Retinal pigment epithelial cell (primary cell): ENCODE measurements around the gene MKNK1.
A peak's percentile ranks its signal among the peaks of the same experiment; 100 is the strongest.

ENCODE experiments used
- DNase-seq: peaks from one replicate; pipeline ENCODE4 v3.0.0-alpha.2; 2010; ENCODE audit warnings: low read depth
- H3K4me3 ChIP-seq: 2 replicates; pipeline ENCODE4 v1.5.1; 2011; ENCODE audit warnings: mild to moderate bottlenecking, low read length, control low read depth, moderate library complexity
- TF ChIP-seq, protein P1 (sequence below): conservative IDR thresholded peaks from 2 replicates; pipeline ENCODE4 v1.5.1; 2011; ENCODE audit warnings: low read depth, low read length, control low read depth, inconsistent platforms

MKNK1 gene

DNA sequence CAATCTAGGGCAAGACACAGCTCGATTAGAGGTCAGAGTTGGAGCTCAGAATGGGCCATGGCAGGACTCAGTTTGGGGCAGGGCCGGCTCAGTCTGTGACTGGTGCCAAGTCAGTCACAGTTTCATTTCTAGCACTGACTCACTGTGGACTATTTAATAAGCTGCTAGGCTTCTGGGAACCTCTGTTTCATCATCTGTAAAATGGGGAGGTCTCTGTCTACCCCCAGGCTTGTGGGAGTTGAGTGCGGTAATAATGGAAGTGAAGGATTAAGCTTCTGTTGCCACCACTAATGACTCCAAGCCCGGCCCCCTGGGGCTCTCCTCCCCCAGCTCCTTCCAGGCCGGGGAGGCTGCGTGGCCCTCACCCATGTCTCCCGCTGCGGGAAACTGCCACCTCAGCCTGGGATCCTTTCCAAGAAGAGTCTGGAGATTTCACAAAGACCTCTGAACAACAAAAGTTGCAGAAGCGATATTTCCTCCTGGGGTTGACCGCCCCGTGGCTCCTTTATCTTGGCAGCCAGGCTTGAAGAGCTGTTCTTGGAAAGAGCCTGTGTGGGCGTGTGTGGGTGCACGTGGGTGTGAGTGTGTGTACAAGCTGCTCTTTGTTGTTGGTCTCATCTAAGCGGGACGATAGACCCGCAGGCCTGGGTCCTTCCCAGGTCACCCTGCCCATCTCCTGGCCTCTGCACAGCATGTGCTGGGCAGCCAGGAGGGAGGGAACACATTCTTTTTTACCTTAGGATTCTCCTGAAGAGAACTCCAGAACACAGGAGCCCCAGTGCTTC, 81.7 kb downstream of the MKNK1 start:
- TF ChIP-seq, protein P1, sequence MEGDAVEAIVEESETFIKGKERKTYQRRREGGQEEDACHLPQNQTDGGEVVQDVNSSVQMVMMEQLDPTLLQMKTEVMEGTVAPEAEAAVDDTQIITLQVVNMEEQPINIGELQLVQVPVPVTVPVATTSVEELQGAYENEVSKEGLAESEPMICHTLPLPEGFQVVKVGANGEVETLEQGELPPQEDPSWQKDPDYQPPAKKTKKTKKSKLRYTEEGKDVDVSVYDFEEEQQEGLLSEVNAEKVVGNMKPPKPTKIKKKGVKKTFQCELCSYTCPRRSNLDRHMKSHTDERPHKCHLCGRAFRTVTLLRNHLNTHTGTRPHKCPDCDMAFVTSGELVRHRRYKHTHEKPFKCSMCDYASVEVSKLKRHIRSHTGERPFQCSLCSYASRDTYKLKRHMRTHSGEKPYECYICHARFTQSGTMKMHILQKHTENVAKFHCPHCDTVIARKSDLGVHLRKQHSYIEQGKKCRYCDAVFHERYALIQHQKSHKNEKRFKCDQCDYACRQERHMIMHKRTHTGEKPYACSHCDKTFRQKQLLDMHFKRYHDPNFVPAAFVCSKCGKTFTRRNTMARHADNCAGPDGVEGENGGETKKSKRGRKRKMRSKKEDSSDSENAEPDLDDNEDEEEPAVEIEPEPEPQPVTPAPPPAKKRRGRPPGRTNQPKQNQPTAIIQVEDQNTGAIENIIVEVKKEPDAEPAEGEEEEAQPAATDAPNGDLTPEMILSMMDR: no peak
- DNase-seq: peak; percentile 89
- no peak overlapping the region for H3K4me3 ChIP-seq

DNA sequence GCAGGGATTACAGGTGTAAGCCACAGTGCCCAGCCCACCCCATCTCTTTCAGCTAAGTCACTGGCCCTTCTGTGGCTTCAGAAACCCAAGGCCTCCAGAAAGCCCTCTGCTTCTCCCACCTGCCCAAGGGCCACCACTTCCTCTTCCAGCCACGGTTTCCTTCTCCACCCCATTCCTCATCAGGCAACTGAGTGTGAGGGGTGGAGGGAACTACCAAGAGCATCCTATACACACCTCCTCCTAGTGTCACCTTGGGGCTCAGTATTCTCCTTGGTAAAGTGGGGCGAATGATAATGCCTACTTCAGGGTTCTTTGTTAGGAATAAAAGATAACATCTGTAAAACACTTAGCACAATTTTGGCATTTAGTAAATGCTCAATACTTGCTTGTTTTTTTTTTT, 82.7 kb downstream of the MKNK1 start:
- TF ChIP-seq, protein P1: no peak
- no peak for DNase-seq
- H3K4me3 ChIP-seq: no peak overlapping the region

DNA sequence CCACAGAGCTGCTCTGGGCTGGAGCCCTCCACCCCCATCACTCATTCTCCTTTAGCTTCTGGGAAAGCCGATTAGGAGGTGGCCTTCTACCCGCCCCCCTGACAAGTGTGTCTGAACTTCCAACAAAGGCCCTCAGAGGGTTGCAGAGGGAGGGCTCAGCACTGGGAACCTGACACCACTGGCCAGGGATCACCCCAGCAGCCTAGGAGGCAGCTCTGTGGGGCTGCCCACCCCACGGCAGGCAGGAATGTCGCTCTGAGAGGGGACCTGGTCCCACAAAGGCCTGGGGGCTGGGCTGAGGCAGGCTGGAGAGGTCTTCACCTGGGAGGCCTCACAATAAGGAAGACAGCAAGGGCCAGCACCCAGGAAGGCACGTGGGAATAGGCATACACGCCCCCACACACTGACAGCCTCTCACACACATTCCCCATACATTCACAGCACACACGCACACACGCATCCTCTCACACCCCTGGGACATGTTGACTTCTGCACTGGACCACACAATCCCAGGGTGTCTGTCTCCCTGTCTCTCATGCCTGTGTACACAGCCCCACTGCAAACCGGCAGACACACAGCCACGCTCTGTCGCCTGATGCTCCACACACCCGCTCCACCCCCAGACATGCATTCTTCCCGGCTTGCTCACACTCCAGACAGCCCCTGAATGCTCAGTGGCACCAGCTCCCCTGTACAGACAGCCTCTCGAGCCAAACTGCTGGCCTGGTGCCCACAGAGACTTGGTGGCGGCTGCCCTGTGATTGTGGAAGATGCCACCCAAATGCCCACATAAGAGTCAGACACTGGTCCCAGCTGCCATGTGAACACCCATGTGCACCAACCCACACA, 83.8 kb downstream of the MKNK1 start:
- peak overlapping the region; percentile 21 for H3K4me3 ChIP-seq
- peak; percentile 91 for DNase-seq
- TF ChIP-seq, protein P1: no peak

DNA sequence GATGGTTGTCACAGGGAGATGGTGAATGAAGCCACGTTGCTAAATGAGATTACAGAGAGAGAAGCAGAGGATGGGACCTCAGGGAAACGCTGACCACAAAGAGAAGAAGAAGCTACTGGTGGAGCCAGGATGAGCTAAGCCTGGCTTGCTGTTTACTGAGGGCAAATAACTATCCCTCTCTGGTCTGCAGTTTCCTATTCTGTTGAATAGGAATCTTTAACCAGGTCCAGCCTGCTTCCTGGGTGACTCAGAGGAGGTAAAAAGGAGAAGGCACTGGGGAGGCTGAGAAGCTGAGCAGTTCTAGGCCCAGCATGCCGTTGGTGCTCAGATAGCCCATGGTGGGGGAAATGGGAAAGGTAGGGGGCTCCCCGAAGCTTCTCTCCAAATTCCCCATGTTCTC, 84.9 kb downstream of the MKNK1 start:
- H3K4me3 ChIP-seq: no peak overlapping the region
- TF ChIP-seq, protein P1: no peak
- DNase-seq: no peak

DNA sequence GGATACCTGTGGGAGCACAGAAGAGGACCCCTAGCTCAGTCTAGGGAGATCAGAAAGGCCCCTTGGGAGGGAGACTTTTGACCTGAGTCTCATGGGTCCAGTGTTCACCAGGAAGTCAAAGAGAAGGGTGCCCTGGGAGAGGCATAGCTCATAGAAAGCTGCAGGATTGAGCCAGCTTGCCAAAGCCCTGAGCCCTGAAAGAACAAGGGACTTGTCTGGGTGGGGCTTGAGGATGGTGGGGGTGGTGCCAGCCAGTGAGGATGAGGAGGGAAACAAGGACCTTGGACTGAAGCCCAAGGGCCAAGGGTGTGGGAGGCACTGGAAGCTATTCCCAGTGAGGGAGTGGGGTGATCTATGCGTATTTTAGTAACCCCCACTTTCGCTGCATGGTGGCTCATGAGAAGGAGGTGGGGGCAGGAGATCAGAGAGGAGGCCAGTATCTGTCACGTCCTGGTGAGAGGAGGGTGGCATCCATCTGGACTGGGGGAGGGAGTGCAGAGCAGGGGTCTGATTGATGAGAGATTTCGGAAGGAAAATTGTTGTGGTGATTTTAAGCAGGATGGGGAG, 86.1 kb downstream of the MKNK1 start:
- no peak for DNase-seq
- H3K4me3 ChIP-seq: no peak overlapping the region
- TF ChIP-seq, protein P1: no peak

DNA sequence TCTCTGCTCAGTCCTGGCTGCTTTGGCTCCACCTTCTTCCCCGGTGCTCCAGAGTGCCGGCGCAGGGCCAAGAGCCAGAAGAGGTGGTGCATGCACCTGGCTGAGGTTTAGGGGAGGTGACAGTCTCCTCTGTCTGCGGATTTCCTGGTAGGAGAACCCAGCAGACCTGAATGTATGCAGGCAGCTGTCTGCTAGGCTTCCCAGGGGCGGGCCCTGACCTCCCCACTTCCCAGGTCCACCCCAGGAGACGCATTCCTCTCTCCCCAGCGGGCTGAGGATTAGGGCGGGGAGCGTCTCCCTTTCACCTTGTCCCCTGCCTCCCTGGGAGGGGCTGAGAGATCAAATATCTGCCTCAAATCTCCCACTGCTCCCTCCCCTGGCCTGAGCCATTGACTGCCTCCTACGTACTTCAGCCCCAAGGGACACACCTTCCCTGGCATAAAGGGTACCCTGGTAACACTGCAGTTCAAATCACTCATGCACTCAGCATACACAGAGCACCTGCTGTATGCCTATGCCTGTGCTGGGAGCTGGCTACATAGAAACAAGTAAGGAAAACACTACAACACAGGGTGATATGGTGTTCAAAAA, 87.0 kb downstream of the MKNK1 start:
- no peak overlapping the region for H3K4me3 ChIP-seq
- TF ChIP-seq, protein P1: no peak
- DNase-seq: no peak
